Transverse colon (tissue), 4 donors: Measurements from ENCODE around the gene LAMA4. TPM values are rescaled to one million over a fixed set of nuclear protein-coding genes. Genes with fewer than 3 reads are reported as not detected.

ENCODE experiments used
- DNase-seq: peaks from one replicate; pipeline ENCODE4 v3.0.0-alpha.2; 2019
- H3K27ac ChIP-seq, 4 donors: fragments of 200-600 bp; sonication (generic); 2 replicates each; pipeline ENCODE4 v1.5.1; 2016 to 2018; ENCODE audit warnings: inconsistent platforms in 4 of 4
- H3K27me3 ChIP-seq: fragments of 200-600 bp; sonication (generic); 2 replicates; pipeline ENCODE4 v1.5.1; 2017; ENCODE audit warnings: inconsistent platforms
- H3K36me3 ChIP-seq, 4 donors: fragments of 200-600 bp; sonication (generic); 2 replicates each; pipeline ENCODE4 v1.5.1; 2017 to 2019; ENCODE audit warnings: inconsistent platforms in 4 of 4
- H3K4me1 ChIP-seq, 4 donors: fragments of 200-600 bp; sonication (generic); 2 replicates each; pipeline ENCODE4 v1.5.1; 2017 to 2020; ENCODE audit warnings: inconsistent platforms in 4 of 4
- H3K4me3 ChIP-seq, 4 donors: fragments of 200-600 bp; sonication (generic); 1 replicate in 1 of 4; 2 replicates in 3 of 4; pipeline versions ENCODE4 v1.5.1 to v1.6.1; 2017 to 2019; ENCODE audit warnings: inconsistent platforms in 4 of 4
- H3K9me3 ChIP-seq, 2 donors: fragments of 200-600 bp; sonication (generic); 2 replicates each; pipeline ENCODE4 v1.5.1; 2017 to 2019; ENCODE audit warnings: inconsistent platforms in 2 of 2
- EP300 ChIP-seq: sonication (generic); formaldehyde crosslinking; IDR thresholded peaks from one replicate; pipeline ENCODE4 v1.6.1; 2017; ENCODE audit warnings: antibody characterized with exemption, low read depth
- POLR2A ChIP-seq: fragments of 450-650 bp; IDR thresholded peaks from one replicate; pipeline ENCODE4 v1.6.1; 2016; ENCODE audit warnings: antibody characterized with exemption, mild to moderate bottlenecking, moderate library complexity
- POLR2AphosphoS5 ChIP-seq, 3 donors: sonication (generic); formaldehyde crosslinking; IDR thresholded peaks; one replicate each; pipeline ENCODE4 v1.6.1; 2016; ENCODE audit warnings: antibody characterized with exemption in 3 of 3
- WGBS, 2 donors: methylation state at CpG; one replicate each; pipeline ENCODE4 v1.1.5; 2018; ENCODE audit warnings: low coverage in 1 of 2; 5-methylcytosine and 5-hydroxymethylcytosine counted together
- in situ Hi-C, 4 donors: fragments of 200-750 bp; cut with MboI; loops; one replicate each; pipeline versions ENCODE4 v1.15.0 to v1.15.1; 2017; ENCODE audit warnings: low sequenced_read_pairs in 3 of 4, low pct_ligation_motif_present in 1 of 4, low pct_unique_long_range_greater_than_20kb in 1 of 4
- intact Hi-C: fragments of 100-400 bp; cut with DNase I; formaldehyde crosslinking; loops from one replicate; pipeline ENCODE4 v1.15.1; 2023; ENCODE audit warnings: low total_unique reads
- total RNA-seq, 4 donors: library from RNA; depleted of rRNA; stranded (reverse); fragments of >200 nt; gene quantifications; one replicate each; pipeline ENCODE4 v1.1.0, GENCODE V29; 2016
- TF ChIP-seq, protein P1 (sequence below), 5 experiments: fragments of 200-600 bp in 3 of 5; fragments of 450-650 bp in 2 of 5; sonication (generic) in 3 of 5; IDR thresholded peaks; 1 replicate in 2 of 5; 2 replicates in 3 of 5; pipeline ENCODE4 v1.5.1; 2016 to 2017; ENCODE audit warnings: antibody characterized with exemption in 5 of 5, inconsistent platforms in 3 of 5, mild to moderate bottlenecking in 2 of 5, moderate library complexity in 1 of 5

Gene LAMA4
- total RNA-seq, 4 donors from 2014 or later: 27.3 to 54.9 (median 40.1) TPM

DNA sequence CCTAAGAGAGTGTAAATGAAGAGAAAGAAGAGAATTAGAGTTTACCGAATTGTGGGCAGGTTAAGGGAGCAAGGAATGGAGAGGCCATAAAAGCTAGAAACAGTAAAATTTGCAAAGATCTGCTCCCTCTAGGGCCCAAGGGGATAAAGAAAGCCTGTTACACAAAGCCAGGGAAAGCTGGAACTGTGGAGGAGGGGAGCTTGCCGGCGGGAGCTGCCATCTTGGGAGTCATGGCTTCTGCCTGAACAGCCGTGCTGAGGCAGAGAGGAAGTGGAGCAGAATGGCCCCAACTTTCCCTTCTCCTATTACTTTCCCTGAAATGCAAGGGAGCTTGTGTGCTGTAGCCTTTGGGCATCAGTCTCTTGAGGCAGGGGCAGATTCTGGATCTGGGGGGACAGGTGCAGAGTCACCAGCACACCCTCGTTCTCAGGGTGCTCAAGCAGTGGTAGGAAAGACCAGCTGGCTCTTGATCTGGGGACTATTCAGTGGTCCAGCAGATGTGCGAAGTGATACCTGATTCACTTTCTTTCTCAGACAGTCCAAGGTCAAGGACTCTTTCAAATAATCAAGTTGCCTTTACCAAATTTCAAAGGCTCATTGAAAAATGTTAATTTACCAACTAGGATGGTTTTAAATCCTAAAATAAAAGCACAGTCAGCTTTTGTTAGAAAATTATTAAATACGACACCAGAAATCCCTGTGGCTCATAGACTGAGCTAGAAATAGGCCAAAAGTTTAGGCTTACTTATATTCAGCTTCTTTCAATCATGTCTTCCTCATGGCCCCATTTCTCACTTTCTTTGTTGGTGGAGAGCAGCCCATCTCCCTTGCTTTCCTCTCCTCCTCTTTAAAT lies 25.7 kb downstream of the LAMA4 start:
- in situ Hi-C loops: no loop called here
- Histone ChIP-seq H3K4me3 (no peak overlapping the region), H3K27ac (peak overlapping the region; percentile 80 to 88 (median 85)), H3K36me3 (no peaks in the 10 kb centered on the region), H3K4me1 (peaks cover 10 to 49% (median 14%) of the 10 kb centered on the region in 4 donors), H3K9me3 (no peaks in the 10 kb centered on the region), H3K27me3 (no peaks in the 10 kb centered on the region)
- no peak for DNase-seq
- TF ChIP-seq POLR2AphosphoS5 (IDR thresholded peaks at IDR 0.05) (no peak), EP300 (no peak), POLR2A (no peak)
- TF ChIP-seq, protein P1, sequence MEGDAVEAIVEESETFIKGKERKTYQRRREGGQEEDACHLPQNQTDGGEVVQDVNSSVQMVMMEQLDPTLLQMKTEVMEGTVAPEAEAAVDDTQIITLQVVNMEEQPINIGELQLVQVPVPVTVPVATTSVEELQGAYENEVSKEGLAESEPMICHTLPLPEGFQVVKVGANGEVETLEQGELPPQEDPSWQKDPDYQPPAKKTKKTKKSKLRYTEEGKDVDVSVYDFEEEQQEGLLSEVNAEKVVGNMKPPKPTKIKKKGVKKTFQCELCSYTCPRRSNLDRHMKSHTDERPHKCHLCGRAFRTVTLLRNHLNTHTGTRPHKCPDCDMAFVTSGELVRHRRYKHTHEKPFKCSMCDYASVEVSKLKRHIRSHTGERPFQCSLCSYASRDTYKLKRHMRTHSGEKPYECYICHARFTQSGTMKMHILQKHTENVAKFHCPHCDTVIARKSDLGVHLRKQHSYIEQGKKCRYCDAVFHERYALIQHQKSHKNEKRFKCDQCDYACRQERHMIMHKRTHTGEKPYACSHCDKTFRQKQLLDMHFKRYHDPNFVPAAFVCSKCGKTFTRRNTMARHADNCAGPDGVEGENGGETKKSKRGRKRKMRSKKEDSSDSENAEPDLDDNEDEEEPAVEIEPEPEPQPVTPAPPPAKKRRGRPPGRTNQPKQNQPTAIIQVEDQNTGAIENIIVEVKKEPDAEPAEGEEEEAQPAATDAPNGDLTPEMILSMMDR (IDR thresholded peaks at IDR 0.05): no peak
- WGBS, 2 donors: 86 to 88% methylated on average over 7 of the region's 7 CpGs
- intact Hi-C loops: no loop called here

DNA sequence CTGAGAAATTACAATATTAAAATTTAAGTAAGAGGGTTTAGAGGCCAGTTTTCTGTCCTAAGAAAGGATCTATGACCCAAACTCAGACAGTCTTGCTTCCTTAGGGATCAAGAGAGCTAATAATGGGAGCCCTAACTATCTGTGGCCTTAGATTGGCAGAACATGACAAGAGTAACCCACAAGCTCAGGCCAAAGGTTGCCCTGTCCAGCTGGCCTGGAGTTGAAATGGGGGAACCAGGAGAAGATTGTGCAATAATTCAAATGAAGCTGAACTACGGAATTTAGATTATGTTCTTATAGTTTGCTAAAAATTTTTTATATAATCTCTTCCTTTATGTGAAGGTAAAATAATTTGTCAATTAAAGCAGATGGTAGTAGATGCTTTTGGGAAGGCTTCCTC lies 26.4 kb downstream of the LAMA4 start:
- Histone ChIP-seq H3K9me3 (no peaks in the 10 kb centered on the region), H3K4me1 (peaks cover 6 to 49% (median 11%) of the 10 kb centered on the region in 4 donors), H3K27ac (peak overlapping the region; percentile 80 to 88 (median 85)), H3K27me3 (no peaks in the 10 kb centered on the region), H3K36me3 (no peaks in the 10 kb centered on the region), H3K4me3 (no peak overlapping the region)
- TF ChIP-seq POLR2A (no peak), EP300 (no peak)
- WGBS, 2 donors: 69 to 74% methylated on average over 1 of the region's 1 CpG
- in situ Hi-C loops (no loop called here), intact Hi-C loops (no loop called here)
- DNase-seq: no peak

DNA sequence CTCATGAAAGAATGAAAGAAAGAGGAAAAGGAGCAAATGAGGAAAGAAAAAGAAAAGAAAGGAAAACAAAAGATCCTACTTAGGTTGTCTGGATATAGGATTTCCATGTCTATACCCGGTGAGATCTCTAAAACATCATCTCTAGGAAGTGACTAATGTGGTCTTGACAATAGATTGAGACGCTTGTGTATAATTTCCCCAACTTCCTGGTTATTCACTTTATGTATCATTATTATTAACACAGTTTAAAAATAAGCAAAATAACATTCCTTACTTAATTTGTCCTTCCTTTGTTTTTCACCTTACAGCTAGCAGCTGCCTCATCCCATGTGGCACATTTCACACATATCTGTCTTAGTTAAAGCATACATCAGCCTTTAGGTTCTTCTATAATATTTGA lies 27.0 kb downstream of the LAMA4 start:
- Histone ChIP-seq H3K4me1 (peaks cover 7 to 49% (median 11%) of the 10 kb centered on the region in 4 donors), H3K27ac (peak overlapping the region; percentile 80 to 88 (median 85)), H3K4me3 (no peak overlapping the region), H3K27me3 (no peaks in the 10 kb centered on the region), H3K9me3 (no peaks in the 10 kb centered on the region), H3K36me3 (no peaks in the 10 kb centered on the region)
- intact Hi-C loops (no loop called here), in situ Hi-C loops (no loop called here)
- WGBS, 2 donors: 77 to 93% methylated on average over 2 of the region's 2 CpGs
- TF ChIP-seq, protein P1 (IDR thresholded peaks at IDR 0.05): no peak
- no peak for TF ChIP-seq POLR2AphosphoS5 (IDR thresholded peaks at IDR 0.05)
- no peak for TF ChIP-seq EP300
- no peak for TF ChIP-seq POLR2A
- DNase-seq: no peak

DNA sequence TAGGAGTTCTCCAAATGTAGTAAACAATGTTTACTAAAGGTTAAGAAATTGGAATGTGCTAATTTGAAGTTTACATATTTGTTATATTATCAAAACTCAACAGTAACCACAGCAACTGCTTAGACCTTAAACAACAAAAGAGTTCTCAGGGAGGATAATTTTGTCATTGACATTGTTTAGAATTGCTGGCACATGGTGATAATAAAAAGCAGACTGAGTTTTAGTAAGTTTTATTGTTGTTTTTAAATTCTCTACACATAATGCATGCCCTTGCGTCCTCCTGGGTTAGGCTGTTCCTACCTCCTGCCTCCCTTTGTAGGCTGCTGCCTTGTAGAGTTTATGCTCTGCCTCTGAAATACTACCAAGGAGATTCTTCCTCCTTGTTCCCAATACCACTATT lies 28.7 kb downstream of the LAMA4 start:
- Histone ChIP-seq H3K4me3 (no peak overlapping the region), H3K27me3 (no peaks in the 10 kb centered on the region), H3K9me3 (no peaks in the 10 kb centered on the region), H3K27ac (peak overlapping the region; percentile 80 to 88 (median 85)), H3K36me3 (no peaks in the 10 kb centered on the region), H3K4me1 (peaks cover 0 to 53% (median 13%) of the 10 kb centered on the region in 4 donors)
- WGBS, 2 donors: 30 to 45% methylated on average over 1 of the region's 1 CpG
- in situ Hi-C loops: no loop called here
- DNase-seq: no peak
- TF ChIP-seq POLR2AphosphoS5 (IDR thresholded peaks at IDR 0.05) (no peak), EP300 (no peak), POLR2A (no peak)
- TF ChIP-seq, protein P1 (IDR thresholded peaks at IDR 0.05): no peak
- intact Hi-C loops: no loop called here
